Retinal pigment epithelial cell (primary cell): ENCODE data around the gene RNU5B-1.

Experiments used
- DNase-seq: peaks from one replicate; pipeline ENCODE4 v3.0.0-alpha.2; 2010; ENCODE audit warnings: low read depth
- H3K4me3 ChIP-seq: 2 replicates; pipeline ENCODE4 v1.5.1; 2011; ENCODE audit warnings: mild to moderate bottlenecking, low read length, control low read depth, moderate library complexity
- TF ChIP-seq, protein P1 (sequence below): conservative IDR thresholded peaks from 2 replicates; pipeline ENCODE4 v1.5.1; 2011; ENCODE audit warnings: low read depth, low read length, control low read depth, inconsistent platforms

Gene RNU5B-1

DNA sequence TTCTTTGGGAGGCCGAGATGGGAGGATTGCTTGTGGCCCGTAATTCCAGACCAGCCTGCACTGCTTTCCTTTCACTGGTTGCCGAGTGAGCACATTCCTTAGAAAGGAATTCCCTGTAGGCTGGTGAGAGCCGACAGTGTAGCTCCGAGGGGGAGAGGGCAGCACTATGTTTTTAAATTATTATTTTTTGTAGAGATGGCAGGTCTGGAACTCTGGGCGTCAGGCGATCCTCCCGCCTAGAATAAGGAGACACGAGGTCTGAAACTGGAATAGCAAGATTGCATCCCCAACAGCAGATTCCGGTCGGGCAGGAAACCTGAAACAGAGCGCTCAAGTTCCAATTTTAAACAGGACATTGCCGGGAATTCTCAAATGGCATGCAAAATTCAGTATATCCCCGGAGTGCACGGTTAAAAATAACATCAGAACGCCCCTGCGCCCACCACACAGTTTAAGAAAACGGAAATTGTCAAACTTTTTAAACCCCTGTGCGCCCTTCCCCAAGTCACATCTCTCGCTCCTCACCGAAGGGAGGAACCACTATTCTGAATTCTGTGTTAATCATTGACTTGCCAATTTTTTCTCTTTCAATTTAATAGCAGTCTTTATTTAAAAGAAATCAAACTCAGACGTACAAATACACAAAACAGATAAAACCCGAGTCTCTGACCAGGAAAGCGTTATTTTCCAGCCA is 643 bp upstream of the RNU5B-1 start:
- no peak for DNase-seq
- TF ChIP-seq, protein P1, sequence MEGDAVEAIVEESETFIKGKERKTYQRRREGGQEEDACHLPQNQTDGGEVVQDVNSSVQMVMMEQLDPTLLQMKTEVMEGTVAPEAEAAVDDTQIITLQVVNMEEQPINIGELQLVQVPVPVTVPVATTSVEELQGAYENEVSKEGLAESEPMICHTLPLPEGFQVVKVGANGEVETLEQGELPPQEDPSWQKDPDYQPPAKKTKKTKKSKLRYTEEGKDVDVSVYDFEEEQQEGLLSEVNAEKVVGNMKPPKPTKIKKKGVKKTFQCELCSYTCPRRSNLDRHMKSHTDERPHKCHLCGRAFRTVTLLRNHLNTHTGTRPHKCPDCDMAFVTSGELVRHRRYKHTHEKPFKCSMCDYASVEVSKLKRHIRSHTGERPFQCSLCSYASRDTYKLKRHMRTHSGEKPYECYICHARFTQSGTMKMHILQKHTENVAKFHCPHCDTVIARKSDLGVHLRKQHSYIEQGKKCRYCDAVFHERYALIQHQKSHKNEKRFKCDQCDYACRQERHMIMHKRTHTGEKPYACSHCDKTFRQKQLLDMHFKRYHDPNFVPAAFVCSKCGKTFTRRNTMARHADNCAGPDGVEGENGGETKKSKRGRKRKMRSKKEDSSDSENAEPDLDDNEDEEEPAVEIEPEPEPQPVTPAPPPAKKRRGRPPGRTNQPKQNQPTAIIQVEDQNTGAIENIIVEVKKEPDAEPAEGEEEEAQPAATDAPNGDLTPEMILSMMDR: no peak
- peak overlapping the region; percentile 61 for H3K4me3 ChIP-seq

- TF ChIP-seq, protein P1: no peak
- no peak overlapping the region for H3K4me3 ChIP-seq
- no peak for DNase-seq
Observed at GRCh38 chr15:65305150-65305758, 777 bp downstream of the RNU5B-1 start.

DNA sequence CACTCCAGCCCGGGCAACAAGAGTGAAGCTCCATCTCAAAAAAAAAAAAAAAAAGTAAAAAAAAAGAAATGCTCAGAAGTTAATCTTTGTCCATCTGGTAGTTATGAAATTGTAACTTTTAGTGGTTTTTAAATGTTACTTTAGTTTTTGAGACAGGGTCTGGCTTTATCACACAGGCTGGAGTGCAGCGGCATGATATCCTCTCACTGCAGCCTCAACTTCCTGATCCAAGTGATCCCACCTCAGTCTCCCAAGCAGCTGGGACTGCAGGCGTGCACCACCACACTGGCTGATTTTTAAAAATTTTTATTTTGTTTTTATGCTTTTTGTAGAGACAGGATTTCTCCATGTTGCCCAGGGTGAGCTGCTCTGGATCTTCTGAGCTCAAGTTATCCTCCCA is 1.3 kb downstream of the RNU5B-1 start:
- DNase-seq: no peak
- TF ChIP-seq, protein P1: no peak
- H3K4me3 ChIP-seq: no peak overlapping the region

GRCh38 chr15:65306551-65306950 is 2.1 kb downstream of the RNU5B-1 start:
- H3K4me3 ChIP-seq: no peak overlapping the region
- TF ChIP-seq, protein P1: no peak
- no peak for DNase-seq

GRCh38 chr15:65307978-65308377 is 3.5 kb downstream of the RNU5B-1 start:
- H3K4me3 ChIP-seq: no peak overlapping the region
- DNase-seq: no peak
- TF ChIP-seq, protein P1: no peak

- no peak for DNase-seq
- no peak overlapping the region for H3K4me3 ChIP-seq
- TF ChIP-seq, protein P1: no peak
Observed at GRCh38 chr15:65309882-65310418, 5.5 kb downstream of the RNU5B-1 start.
